HG03060 (cell line): ENCODE measurements around the gene KNTC1.
"Not testable (repeated sequence)": the region's sequence is repeated elsewhere in the genome, so short reads cannot be mapped to it uniquely, and the experiment has no call there.

ENCODE experiments used
- ATAC-seq: cut with Tn5 transposase; IDR thresholded peaks from one replicate; pipeline ENCODE4 v1.9.1; 2021; ENCODE audit warnings: low read depth, moderate number of reproducible peaks; ENCODE audit not compliant: unreplicated experiment

The KNTC1 gene

GRCh38 chr12:122506393-122506938 lies 20.6 kb upstream of the KNTC1 start:
- no peak for ATAC-seq

GRCh38 chr12:122508163-122508562 lies 18.9 kb upstream of the KNTC1 start:
- ATAC-seq = no peak

GRCh38 chr12:122513028-122513427 lies 14.0 kb upstream of the KNTC1 start:
- ATAC-seq = not testable (repeated sequence)

- no peak for ATAC-seq
Measured at GRCh38 chr12:122513660-122514059, 13.4 kb upstream of the KNTC1 start.

- no peak for ATAC-seq
Measured at GRCh38 chr12:122515275-122515674, 11.8 kb upstream of the KNTC1 start.

- ATAC-seq = no peak
Measured at GRCh38 chr12:122516544-122517361, 10.3 kb upstream of the KNTC1 start.

- ATAC-seq = no peak
Measured at GRCh38 chr12:122517877-122518276, 9.2 kb upstream of the KNTC1 start.

GRCh38 chr12:122518908-122519307 lies 8.1 kb upstream of the KNTC1 start:
- no peak for ATAC-seq

GRCh38 chr12:122519418-122519817 lies 7.6 kb upstream of the KNTC1 start:
- no peak for ATAC-seq

GRCh38 chr12:122520676-122521075 lies 6.4 kb upstream of the KNTC1 start:
- ATAC-seq = no peak

- no peak for ATAC-seq
Measured at GRCh38 chr12:122523280-122523679, 3.8 kb upstream of the KNTC1 start.

- no peak for ATAC-seq
Measured at GRCh38 chr12:122523846-122524718, 3.0 kb upstream of the KNTC1 start.

GRCh38 chr12:122527478-122527944 lies 462 bp downstream of the KNTC1 start:
- no peak for ATAC-seq

- ATAC-seq = no peak
Measured at GRCh38 chr12:122528582-122528981, 1.5 kb downstream of the KNTC1 start.

- no peak for ATAC-seq
Measured at GRCh38 chr12:122528992-122529391, 1.9 kb downstream of the KNTC1 start.

- ATAC-seq = no peak
Measured at GRCh38 chr12:122533856-122534255, 6.8 kb downstream of the KNTC1 start.

- no peak for ATAC-seq
Measured at GRCh38 chr12:122537021-122537420, 10.0 kb downstream of the KNTC1 start.

- no peak for ATAC-seq
Measured at GRCh38 chr12:122538496-122538895, 11.4 kb downstream of the KNTC1 start.

GRCh38 chr12:122544537-122544936 lies 17.5 kb downstream of the KNTC1 start:
- ATAC-seq = no peak

GRCh38 chr12:122545855-122546254 lies 18.8 kb downstream of the KNTC1 start:
- ATAC-seq = peak; percentile 63

GRCh38 chr12:122547330-122547729 lies 20.3 kb downstream of the KNTC1 start:
- no peak for ATAC-seq
